HG02840 (cell line): Measurements from ENCODE around the gene GCHFR.

Experiments used
- ATAC-seq: cut with Tn5 transposase; IDR thresholded peaks from one replicate; pipeline ENCODE4 v1.9.1; 2021; ENCODE audit warnings: mild to moderate bottlenecking, moderate library complexity, moderate number of reproducible peaks; ENCODE audit not compliant: unreplicated experiment, low FRiP score

Gene GCHFR

DNA sequence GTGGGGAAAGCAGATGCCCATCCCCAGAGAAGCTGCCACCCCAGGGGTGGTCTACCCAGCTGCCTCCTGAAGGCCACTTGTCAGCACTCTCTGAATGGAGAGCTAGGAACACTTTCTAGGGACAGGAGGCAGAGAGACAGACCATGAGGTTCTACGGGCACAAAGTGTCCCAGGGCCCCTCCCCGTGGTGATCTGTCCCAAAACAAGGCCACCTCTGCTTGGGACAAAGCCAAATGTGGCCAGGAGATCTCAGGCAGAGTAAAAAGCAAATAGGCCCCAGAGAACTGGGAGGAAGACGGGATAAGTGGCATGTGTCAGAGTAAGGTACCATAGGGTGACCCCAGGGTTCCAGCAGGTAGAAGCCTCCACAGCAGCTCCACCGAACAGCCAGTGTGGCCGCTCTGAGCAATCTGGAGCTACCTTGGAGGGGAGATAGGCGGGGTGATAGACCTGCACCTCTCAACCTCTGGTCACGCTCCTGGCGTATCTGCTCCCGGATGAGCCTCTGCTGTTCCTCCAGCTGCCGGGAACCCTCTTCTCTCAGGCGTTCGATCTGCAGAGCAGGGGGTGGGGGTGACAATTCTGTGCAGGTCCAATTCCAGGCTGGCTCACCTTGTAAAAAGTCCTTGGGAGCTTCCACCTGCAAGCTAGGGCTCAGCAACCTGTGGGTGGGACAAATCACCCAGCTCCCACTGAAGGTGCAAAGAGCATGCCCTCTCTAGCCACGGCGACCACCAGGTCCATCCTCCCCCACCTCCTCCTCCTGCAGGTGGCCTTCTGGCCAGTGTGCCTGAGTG is 12.1 kb downstream of the GCHFR start:
- no peak for ATAC-seq

DNA sequence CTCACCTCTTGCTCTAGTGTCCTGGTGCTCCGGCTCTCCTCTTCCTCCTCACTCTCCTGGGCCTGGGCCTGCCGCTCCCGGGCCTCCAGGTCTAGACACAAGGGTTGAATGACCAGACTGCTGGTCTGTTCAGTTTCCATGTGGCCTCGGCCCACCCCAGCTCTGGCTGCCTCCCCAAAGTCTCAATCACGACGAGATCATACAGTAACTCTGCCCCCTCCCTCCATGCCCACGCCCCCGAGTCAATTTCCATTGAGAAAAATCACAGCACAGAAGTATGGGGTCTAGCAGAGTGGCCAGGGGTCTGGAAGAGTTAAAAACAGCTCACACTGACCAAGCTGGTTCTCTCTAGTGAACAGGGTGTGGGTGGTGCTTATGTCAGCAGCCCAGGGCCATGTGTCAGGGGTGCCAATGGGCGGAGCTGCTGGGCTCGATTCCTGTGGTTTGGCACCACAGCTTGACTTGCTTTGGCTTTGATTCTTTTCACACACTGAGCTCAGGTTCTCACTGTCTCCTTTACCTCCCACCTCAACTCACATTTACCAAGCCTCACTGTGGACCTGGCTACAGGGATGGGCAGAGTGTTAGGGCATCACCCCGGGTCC is 12.8 kb downstream of the GCHFR start:
- no peak for ATAC-seq

DNA sequence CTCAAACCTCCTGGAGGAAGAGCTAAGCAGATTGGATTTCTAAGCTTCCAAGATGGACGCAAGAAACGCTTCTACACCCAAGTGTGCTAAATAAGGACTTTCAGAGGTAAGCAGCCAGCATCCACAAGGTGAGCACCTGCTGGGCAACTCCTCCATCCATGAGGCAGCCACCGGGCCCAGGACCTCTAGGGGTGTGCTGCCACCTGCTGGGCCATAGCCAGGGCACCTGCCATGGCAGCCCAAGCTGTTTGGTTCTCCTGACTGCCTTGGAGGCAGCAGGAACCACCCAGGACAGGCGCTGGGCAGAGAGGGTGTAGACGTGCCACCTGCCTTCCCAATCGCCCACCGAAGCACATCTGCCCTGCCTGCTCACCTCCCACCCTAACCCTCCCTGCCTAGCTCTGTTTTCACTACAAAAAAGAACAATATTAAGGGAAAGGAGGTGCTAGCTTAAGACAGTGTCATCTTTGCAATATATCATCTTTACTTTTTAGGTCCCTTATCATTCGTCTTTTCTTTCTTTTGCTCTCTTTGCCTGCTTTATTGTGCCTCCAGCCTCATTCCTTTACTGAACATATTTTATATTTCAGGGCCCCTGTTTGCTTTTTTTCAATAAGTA is 18.9 kb downstream of the GCHFR start:
- no peak for ATAC-seq

DNA sequence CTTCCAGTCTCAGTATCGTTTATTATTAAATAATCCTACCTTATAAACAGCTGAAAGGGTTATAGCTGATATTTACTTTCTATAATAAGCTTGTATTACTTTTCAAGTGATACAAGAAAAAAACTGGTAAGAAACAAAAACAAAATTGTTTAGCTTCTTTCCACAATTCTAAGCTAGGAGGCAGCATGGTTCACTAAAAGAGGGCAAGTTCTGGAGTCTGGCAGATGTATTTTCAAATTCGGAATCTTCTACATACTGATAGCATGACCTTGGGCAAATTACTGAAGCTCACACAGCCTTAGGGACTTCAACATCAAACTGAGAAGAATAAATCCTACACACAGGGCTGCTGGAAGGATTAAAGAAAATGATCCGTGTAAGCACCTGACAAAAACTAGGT is 21.3 kb downstream of the GCHFR start:
- no peak for ATAC-seq

- ATAC-seq, result no peak
Observed at GRCh38 chr15:40785814-40786213, 21.9 kb downstream of the GCHFR start.

- no peak for ATAC-seq
Observed at GRCh38 chr15:40787344-40787841, 23.5 kb downstream of the GCHFR start.

- no peak for ATAC-seq
Observed at GRCh38 chr15:40787991-40788390, 24.1 kb downstream of the GCHFR start.

- ATAC-seq, result no peak
Observed at GRCh38 chr15:40789119-40789518, 25.3 kb downstream of the GCHFR start.

DNA sequence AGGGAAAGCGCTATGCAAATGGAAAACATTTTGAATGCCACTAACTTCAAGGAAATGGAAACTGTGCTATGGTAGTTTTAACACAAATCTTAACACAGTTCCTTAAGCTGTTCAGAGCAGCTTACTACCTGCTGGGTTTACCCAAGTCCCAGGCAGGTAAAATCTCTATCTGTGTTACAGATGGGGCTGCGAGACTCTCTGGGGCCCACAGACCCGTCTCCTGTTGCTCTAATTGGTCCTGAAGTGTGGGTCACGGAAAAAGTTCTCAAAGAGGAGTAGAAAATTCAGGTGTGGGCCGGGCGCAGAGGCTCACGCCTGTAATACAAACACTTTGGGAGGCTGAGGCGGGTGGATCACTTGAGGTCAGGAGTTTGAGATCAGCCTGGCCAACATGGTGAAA is 26.1 kb downstream of the GCHFR start:
- ATAC-seq, result no peak

DNA sequence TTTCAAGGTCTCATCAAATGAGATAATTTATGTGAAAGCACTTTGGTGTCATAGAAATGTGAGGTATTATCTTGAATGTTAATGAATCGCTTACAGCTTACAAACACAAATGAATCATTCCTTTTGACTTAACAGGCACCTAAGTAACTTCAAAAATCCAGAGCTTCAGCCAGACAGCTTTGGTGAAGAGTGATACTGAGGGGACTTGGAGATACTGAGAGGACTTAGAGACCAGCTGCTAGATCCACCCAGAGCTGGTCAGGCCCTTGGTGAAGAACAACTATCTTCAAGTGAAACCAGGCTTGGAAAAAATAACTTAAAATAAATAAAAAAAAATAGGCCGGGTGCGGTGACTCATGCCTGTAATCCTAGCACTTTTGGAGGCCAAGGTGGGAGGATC is 26.9 kb downstream of the GCHFR start:
- ATAC-seq, result no peak

DNA sequence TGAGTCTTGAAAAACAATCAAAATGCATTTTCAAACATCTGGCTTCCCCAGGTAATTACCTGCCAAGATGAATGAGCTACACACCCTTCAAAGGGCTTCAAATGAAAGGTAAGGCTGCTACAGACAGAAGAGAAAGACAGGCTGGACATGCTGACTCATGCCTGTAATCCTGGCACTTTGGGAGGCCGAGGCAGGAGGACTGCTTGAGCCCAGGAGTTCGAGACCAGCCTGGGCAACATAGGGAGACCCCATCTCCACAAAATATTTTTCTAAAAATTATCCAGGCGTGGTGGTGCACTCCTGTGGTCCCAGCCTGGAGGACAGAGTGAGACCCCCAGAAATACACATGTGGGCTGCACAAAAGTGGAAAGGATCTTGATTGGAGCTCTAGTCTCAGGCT is 28.5 kb downstream of the GCHFR start:
- no peak for ATAC-seq

DNA sequence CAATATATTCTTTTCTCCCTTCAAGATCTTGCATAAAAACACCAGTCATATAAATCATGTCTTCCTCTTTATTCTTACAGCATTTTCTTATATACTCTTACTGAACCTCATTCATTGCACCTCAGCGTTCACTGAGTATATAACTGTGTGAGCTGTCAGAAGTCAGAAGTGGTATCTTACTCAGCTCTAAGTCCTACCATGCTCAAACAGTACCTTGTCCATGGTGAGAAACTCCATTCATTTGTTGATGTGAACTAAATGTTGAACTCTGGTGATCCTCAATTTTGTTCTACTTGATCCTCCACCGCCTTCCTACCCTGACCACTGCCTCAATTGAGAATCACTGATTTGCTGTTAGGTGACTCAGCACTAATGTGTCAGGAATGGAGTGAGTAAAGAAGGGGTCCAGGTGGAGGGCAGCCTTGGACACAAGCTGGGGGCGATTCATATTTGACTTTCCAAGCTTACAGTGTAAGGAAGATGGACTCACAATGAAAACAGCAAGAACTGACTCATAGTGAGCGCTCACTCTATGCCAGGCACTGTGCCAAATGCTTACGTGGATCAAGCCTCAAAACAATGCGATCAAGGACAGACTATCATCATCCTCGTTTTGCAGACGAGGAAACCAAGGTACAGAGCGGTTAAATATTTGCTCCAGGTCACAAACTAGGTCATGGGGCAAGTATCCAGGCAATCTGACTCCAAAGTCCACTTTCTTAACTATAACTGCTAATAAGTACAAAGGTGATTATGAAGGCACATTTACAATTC is 29.5 kb downstream of the GCHFR start:
- ATAC-seq, result no peak

DNA sequence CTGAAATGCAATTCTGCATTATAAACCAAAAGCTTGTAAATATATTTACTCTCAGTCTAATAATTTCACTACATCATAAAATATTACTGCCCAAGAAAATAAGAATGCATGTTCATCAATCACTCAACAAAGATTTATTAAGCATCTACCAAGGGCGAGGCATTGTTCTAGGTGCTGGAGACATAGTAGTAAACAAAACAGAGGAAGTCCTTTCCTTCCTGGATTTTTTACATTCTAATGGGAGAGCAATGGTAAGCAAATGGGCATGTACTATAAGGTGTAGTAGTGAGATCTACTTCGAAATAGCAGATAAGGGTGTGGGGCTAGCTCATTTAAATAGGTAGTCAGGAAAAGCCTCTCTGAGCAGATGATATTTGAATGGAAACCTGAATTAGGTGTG is 32.2 kb downstream of the GCHFR start:
- ATAC-seq, result no peak

DNA sequence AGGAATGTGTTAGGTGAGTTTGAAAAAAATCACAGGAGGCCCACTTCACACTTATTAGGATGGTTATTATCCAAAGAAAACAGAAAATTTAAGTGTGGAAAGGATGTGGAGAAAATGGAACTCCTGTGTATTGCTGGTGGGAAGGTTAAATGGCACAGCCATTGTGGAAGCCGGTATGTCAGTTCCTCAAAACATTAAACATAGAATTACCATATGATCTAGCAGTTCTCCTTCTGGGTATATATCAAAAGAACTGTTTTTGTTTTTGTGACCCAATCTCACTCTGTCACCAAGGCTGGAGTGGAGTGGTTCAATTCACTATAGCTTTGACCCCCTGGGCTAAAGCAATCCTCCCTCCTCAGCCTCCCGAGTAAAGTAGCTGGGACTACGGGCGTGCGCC is 32.6 kb downstream of the GCHFR start:
- ATAC-seq, result no peak

DNA sequence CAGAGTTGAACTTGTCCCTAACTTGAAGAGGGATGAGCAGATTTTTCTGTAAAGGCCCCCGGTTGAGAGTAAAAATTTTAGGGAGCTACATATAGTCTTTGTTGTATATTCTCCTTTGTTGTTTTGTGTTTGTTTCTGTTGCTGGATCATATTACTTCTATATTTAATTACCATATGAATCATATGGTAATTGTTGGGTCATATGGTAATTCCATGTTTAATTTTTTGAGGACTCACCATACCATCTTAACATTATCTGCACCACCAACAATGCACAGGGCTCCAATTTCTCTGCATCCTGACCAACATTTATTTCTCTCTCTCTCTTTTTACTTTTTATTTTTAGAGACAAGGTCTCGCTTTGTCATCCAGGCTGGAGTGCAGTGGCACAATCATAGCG is 35.7 kb downstream of the GCHFR start:
- ATAC-seq, result no peak

- ATAC-seq, result no peak
Observed at GRCh38 chr15:40803076-40803475, 39.2 kb downstream of the GCHFR start.

DNA sequence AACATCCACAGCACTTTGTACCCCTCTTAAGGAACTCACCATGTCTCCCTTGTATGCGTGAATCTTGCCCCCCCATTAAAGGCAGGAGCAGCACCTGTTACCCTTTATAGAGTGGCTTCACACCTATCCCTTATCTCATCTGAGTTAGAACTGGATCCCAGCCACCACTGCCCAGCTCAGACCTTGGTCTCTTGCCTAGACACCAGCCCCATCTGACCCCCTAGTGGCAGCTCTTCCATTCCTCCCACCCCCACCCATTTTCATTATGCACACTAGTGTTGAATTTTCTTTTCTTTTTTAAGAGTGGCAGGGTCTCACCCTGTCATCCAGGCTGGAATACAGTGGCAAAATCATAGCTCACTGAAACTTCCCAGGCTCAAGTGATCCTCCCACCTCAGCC is 39.8 kb downstream of the GCHFR start:
- no peak for ATAC-seq

- no peak for ATAC-seq
Observed at GRCh38 chr15:40806672-40807027, 42.8 kb downstream of the GCHFR start.

DNA sequence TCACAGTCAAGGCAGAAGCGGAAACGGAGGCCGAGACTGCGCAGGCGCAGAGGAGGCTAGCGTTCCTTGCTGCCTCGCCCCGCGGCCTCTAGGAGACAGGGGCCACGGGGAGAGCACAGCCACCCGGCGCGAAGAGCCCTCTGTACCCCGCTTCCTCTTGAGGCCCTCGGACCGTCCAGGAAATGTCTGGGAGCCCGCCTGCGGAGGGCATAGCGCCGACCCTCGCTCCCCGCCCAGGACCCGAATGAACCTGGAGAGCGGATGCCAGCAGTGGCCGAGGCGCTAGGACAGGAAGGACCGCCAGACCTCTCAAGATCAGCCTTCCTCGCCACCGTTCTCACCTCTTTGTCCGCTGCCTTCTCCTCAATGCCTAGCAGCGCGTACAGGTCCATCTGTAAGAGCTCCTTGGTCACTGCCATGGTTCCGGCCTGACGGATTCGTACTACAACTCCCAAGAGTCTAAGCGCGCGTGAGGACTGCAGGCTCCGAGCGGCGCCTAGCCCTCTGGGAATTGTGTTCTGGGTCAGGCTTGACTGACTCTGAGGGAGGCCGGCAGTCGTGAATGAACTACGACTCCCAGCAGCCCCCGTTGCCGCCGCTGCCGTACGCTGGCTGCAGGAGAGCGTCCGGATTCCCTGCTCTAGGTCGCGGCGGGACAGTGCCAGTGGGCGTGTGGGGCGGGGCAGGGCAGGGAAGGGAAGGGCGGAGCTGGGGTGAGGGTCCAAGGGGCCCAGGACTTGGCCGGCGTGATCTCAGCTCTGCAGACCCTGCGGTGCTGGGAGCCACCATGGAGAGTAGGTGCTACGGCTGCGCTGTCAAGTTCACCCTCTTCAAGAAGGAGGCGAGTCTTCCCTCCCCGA is 43.4 kb downstream of the GCHFR start, which contains the start of the genes DNAJC17 and ZFYVE19:
Gene DNAJC17, minus strand, starts transcription at position 446 of the 860 bp plus-strand sequence. Its CDS starts 27 bp downstream, at position 419.
Gene ZFYVE19, plus strand, starts transcription at position 62 of the 860 bp plus-strand sequence. Its CDS starts 501 bp downstream, at position 563.
- ATAC-seq, result peak; percentile 91
